HG03460 (cell line): ENCODE results near the gene CHCHD1.
"Not testable (repeated sequence)": the region's sequence is repeated elsewhere in the genome, so short reads cannot be mapped to it uniquely, and the experiment has no call there.

ENCODE experiments used
- ATAC-seq: cut with Tn5 transposase; IDR thresholded peaks from one replicate; pipeline ENCODE4 v1.9.1; 2021; ENCODE audit not compliant: unreplicated experiment

Gene CHCHD1

DNA sequence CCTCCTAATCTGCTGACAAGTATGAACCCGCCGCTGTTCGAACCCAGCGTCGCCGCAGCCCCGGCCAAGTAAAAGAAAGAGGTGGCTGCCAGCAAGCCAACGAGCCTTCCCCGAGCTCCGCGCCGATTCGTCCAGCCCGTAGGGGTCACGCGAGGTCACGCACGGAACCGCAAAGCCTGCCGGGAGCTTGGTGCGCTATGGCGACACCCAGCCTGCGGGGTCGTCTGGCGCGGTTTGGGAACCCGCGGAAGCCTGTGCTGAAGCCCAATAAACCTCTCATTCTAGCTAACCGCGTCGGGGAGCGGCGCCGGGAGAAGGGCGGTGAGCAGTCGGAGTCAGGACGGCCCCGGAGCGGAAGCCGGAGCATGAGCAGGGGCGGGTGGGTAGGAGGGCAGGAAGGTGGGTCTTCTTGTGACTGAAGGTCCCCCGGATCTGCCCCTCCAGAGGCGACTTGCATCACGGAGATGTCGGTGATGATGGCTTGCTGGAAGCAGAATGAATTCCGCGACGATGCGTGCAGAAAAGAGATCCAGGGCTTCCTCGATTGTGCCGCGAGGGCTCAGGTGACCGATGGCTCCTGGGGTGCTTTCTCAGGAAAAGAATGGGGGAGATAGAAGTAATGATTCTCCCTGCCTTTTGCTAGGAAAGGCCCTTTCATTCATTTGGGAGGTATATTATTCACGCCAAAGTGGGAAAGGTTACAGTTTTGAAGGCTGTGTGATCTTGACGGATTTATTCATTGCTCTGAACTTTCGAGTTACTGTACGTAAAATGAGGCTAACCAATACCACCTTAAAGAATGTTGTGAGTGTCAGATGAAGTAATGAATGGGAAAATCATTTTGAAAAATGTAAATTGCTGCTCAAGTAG is at the start of gene CHCHD1:
CHCHD1 (plus strand) TSS at position 170 of the 870 bp plus-strand sequence; CDS start at position 198, 28 bp downstream.
- ATAC-seq, result peak; percentile 41

DNA sequence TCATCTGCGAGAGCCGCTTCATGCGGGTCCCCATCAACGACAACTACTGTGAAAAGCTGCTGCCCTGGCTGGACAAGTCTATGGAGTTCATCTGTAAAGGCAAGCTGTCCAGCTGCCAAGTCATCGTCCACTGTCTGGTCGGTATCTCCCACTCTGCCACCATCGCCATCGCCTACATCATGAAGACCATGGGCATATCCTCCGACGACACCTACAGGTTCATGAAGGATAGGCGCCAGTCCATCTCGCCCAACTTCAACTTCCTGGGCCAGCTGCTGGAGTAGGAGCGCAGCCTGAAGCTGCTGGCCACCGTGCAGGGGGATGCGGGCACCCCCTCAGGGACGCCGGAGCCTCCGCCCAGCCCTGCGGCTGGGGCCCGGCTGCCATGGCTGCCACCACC is 49.4 kb upstream of the CHCHD1 start:
- ATAC-seq, result no peak

DNA sequence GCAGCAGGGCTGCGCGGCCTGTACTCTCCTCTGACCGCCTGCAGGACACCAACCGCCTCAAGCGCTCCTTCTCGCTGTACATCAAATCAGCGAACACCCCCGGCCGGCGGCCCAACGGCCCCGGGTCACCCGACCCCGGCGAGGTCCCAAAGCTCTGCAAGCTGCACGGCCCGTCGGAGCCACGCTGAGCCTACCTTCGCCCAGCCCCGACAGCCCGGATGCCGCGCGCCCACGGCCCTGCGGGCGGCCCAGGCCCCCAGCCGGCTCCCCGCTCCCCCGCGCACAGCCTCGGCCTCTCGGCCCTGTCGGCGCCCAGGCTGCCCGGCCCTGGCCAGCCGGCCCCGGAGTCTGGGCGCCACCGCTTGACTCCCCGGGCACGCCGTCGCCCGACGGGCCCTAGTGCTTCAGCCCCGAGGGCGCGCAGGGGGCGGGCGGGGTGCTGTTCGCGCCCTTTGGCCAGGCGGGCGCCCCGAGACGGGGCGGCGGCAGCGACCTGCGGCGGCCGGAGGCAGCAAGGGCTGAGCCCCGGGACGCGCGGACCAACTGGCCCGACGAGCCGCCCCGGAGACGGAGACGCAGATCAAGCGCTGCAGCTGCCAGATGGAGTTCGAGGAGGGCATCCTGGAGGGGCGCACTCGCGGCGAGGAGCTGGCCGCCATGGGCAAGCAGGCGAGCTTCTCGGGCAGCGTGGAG is 48.8 kb upstream of the CHCHD1 start:
- ATAC-seq, result no peak

DNA sequence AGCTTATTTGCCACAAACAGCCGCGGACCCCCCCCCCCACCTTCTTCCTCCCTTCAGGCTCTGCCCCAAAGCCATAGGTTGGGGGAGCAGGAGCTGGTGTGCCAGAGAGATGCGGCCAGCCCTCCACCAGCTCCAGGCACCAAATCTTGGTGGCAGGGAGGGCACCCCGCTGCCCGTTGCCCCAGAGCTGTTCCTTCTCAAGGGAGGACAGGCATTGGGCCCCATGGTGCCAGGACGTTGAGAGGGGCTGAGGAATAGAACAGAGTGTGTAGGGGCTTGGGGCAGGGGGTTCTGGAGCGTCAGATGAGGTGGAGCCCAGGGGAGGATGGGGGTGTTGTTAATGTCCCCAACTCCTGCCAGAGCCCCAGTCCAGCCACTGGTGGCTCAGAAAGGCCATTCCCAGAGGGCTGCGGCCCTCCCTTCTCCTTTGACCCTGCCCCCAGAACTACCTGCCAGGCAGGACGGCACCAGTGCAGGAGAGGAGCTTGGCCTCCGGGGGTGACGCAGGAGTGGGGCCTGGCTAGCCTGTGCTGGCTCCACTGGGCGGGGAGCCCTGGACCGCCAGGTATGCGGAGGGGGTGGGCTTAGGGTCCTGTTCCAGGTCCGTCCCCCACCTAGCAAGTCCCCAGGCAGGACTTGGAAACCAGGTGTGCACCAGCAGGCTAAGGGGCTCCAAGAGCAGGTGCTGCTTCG is 47.7 kb upstream of the CHCHD1 start:
- no peak for ATAC-seq

DNA sequence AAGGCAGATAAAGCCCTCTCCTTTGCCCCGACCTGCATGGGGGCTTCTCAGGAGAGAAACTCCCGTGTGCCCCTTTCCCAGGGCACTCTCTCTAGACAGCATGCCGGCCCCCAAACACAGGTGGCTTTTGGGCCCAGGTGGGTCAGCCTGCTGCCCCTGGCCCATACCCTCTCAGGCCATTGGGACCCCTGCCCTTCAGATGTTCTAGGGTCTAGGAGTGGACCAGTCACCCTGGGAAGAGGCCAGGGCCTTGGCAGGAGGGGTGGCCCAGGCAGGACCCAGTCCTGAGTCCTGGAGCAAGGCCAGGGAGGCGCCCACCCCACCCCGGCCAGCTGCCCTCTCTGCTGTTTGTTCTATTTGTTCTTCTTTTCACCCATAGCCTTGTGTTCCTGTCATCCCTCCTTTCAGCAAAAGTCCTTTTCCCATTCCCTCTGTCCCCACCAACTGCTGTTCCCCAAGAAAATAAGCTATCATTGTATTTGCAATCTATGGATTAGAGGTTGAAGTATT is 47.0 kb upstream of the CHCHD1 start:
- no peak for ATAC-seq

DNA sequence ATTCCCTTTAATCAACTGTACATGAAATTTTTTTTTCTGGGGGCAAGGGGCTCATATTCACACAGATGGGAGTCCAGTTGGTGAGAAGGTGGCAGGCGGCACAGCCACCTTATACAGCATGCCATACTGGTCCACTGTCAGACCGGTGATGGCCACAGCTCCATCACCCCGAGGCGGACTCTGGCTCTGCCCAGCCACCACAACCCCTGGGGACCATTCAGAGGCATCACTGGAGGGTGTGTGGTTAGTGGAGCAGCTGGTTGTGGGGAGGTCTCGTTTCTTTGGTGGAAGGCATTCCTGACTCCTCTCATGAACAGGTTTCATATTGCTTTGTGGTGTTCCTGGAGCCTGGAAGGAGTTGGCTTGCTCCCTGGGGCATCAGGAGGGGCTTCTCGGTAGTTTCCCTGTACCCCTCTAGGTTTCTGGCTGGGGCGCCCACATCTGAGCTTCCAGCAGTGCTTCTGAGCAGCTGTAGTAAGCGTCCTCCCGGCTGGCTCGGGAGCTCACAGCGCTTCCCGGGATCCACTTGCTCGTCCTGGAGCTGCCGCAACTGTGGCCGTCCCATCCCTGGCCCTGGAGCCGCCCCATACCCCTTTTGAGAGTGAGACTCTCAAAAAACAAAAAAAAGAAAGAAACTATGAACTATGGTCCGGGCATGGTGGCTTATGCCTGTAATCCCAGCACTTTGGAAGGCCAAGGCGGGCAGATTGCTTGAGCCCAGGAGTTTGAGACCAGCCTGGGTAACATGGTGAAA is 41.2 kb upstream of the CHCHD1 start:
- not testable (repeated sequence) for ATAC-seq

DNA sequence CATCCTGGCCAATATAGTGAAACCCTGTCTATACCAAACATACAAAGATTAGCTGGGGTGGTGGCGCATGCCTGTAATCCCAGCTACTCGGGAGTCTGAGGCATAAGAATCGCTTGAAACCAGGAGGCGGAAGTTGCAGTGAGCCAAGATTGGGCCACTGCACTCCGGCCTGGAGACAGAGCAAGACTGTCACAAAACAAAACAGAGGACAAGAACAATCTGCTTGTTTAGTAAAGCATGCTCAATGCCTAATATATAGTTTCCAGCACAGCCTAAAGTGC is 39.5 kb upstream of the CHCHD1 start:
- ATAC-seq, result no peak

DNA sequence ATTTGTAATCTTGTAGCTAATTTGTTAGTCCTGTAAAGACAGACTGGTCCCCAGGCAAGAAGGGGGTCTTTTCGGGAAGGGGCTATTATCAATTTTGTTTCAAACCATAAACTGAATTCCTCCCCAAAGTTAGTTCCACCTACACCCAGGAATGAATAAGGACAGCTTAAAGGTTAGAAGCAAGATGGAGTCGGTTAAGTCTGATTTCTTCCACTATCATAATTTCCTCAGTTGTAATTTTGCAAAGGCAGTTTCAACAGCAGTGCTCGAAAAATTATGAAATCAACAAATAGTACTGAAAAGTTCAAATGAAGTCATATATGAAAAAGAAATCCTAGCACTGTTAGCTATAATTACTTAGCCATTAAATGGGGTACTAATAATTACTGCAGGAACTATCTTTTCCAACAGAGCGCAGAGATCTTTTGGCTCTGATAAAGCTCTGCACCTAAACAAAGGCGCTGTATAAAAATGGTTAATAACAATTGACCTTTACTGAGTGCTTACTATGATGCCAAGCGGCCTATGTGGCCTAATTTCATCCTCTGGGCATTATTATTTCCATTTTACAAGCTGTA is 38.4 kb upstream of the CHCHD1 start:
- no peak for ATAC-seq

DNA sequence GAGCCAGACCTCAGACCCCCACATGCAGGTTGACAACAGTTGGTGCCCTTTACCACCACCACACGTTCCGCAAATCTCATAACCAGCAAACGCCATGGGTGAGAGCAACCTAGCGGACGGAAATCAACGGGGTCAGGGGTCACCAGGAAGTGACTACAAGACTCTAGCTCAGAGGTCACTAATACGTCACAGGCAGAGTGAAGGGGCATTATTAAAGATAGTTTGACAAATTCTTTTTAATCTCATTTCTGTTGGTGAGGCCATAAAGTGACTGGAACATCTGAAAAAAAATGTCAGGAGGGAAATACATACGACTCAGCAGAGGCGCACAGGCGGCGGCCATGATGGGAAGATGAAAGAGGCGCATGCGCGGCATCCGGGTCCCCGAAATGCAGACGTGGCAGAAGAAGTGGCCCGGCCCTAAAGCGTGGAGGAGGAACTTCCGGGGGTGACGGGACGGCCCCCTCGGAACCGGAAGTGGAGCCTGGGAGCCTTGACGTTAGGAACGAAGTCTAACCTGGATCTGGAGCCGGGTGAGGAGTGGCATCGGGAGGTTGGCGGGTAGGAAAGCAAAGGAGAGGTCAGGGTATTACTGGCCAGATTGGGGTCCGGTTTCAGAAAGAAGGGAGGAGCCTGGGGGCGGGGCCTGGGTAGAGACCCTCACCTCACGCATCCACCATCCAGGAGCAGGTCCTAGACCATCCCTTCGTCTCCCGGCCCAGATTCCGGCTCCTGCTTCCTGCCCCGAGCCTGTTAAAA is 37.8 kb upstream of the CHCHD1 start, which contains the start of gene SEC24C:
SEC24C (plus strand) TSS at position 468 of the 759 bp plus-strand sequence. CDS start 2,461 bp downstream, outside the sequence.
- ATAC-seq, result peak; percentile 85

DNA sequence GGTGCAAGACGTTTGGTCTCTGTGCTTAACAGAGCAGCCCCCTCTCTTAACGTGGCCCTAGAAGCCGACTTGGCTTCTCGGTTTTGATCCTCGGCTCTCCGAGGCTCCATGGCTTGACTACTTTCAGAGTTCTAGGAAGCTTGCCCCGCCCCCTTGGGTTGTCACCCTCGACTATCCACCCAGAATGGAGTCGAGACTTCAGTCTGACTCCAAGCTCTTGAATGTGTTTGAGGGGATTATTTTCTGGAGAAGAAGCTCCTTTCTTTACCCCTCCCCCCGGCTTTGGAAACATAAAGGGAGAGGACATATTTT is 37.2 kb upstream of the CHCHD1 start:
- peak; percentile 25 for ATAC-seq

DNA sequence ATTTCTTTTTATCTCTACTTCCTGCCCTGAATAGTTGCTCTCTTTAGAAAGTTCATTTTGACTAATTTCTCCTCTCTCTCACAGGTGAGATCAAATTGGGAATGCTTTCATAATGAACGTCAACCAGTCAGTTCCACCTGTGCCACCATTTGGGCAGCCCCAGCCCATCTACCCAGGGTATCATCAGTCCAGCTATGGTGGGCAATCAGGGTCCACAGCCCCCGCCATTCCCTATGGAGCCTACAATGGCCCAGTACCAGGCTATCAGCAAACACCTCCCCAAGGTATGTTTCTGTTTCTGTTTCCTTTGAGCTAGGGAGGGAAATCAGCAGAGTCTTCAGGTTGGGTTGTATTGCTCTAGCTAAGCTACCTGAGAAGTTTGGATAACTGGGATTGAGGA is 35.1 kb upstream of the CHCHD1 start:
- no peak for ATAC-seq

DNA sequence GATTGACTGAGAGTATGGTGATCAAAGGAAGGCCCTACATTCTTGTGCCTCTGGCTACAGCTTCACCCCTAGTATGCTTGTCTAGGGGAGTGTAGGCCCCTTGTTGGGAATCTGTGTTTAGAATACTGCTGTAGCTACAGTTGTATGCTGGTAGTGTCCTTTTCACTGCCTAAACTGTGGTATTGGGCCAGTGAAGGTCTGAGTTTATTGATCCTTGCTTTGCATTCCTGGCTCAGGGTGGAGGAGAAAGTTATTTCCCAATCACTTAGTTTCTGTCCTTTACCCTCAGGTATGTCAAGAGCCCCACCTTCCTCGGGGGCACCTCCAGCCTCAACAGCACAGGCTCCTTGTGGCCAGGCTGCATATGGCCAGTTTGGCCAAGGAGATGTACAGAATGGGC is 31.0 kb upstream of the CHCHD1 start:
- no peak for ATAC-seq

DNA sequence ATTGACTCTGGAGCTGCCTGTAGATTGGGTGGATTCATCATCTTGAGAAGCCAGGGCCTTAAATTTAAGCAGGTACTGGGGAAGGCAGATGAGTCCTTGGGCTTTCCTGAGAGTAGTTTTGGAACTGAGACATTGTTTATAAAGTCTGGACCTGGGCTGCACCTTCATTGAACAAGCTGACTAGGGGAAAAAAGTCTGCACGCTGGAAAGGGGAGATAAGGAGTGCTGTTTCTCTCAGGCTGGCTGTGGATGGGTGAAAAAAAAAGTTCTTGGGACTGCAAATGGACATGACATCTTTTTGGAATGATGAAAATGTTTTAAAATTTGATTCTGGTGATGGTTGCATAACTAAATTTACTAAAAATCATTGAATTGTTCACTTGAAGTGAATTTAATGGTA is 25.7 kb upstream of the CHCHD1 start:
- no peak for ATAC-seq

DNA sequence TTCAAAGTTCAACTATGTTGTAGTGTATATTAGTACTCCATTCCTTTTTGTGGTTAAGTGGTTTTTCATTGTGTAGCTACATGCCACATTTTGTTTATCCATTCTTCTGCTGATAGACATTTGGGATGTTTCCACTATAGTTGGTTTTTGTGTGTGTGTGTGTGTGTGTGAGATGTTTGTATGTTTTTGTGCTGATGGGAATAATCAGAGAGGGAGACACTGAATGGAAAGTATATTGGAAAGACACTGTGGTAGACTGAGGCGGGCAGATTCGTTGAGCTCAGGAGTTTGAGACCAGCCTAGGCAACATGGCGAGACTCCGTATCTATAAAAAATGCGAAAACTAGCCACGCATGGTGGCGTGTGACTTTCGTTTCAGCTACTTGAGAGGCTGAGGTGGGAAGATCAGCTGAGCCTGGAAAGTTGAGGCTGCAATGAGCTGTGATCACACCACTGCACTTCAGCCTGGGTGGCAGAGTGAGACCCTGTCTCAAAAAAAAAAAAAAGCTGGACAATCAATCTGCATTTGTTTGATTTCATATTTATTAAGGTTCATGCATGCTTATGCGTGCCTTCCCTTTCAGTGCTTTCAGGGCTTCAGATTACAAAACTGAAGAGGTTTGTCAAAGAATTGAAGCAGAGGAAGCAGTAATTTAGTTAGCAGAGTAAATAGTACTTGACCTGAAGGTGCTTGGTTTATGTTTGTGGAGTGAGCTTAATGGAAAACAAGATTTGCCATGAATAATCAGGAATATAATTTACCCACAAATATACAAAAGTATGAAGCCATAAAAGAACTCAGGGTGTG is 22.9 kb upstream of the CHCHD1 start:
- ATAC-seq, result no peak

DNA sequence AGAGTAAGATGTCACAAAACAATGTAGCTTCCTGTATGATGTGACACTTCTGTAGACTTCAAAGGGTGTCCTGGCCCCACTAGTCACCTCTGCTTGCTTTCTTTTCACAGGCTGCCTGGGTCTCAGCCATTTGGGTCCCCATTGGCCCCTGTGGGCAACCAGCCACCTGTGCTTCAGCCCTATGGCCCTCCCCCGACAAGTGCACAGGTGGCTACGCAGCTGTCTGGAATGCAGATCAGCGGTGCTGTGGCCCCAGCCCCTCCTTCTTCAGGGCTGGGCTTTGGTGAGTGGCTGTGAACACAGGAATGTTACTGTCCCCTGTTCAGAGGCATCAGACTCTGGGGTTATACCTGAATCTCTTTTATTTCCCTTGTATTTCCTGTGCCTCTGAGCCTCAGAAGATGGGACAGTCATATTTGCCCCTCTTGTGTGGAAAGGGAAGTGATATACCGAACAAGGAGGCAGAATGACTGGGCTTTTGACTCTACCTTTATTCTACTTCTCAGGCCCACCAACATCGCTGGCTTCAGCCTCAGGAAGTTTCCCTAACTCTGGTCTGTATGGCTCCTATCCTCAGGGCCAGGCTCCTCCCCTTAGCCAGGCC is 22.2 kb upstream of the CHCHD1 start:
- no peak for ATAC-seq

DNA sequence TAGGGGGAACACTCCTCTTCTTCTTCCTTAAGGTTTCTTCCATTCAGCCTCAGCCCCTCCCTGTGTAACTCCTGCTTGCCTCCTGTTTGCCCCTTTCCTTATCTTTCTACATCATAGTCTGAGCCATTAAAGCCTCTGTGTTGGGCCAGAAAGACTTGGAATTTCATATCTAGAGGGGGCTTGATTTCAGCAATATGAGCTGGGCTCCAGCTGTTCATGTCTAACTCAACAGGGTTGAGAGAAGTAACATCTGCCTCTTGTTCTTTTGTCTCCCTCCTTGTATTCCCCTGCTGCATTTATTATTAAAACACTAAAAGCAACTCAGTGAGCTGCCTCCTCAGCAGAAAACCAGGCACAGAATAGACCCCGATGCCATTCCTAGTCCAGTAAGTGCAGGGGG is 20.1 kb upstream of the CHCHD1 start:
- ATAC-seq, result no peak

DNA sequence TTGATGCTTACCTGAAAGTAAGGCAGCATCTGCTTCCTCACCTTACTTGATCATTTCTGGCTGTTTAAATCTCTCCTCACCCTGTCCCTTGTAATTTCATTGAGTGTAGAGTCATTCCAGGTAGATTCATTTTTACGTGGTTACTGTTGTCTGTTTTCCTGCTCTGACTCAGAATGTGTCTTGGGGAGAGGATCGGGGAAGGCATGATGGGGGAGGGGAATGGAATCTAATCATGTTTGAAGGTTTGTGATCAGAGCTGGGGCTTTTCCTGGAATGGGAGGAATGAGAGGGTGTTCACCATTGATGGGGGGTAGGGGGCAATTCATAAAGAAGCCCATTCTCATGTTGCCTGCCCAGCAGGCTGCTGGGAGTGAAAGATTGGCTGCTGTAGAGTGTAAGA is 18.9 kb upstream of the CHCHD1 start:
- ATAC-seq, result no peak

DNA sequence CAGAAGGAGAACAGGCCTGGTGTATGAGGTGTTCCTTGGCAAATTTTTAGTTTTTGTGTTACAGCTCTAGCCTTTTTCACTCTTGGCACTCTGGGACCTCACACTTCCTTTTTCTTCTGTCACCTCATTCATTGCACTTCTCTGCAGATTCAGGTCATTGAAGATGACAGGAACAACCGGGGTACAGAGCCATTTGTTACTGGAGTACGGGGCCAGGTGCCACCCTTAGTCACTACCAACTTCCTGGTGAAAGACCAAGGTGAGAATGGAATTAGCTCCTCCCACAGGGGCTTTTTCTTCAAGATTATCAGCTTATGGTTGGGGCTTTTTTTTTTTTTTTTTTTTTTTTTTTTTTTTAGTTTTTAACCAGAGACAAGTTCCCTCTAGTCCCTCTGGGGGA is 18.5 kb upstream of the CHCHD1 start:
- ATAC-seq, result no peak

DNA sequence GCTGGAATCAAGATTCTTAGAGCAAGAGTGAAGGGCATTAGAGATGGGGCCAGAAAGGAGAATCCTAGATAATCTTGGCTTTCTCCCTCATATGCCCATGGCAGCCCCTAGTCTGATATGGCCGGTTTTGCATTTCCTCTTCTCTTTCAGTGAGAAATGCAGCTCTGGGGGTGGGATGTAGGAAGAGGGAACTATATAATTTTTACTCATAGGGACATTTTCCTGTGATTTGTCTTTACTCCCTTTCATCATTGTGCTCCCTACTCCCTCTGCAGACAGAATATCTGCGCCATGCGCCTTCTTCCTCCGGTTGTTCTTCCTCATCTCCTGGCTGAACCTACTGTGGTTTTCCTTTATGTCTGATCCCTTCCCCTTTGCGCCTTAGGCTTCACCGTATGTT is 16.8 kb upstream of the CHCHD1 start:
- no peak for ATAC-seq
